SK-N-MC (cell line): ENCODE data around the gene QRICH2.
"Not testable (repeated sequence)": the region's sequence is repeated elsewhere in the genome, so short reads cannot be mapped to it uniquely, and the experiment has no call there.

Source experiments
- EZH2 ChIP-seq: fragments of 200-600 bp; sonication (generic); IDR thresholded peaks from one replicate; pipeline ENCODE4 v1.6.1; 2017; ENCODE audit warnings: antibody characterized with exemption
- FOXP2 ChIP-seq: optimal IDR thresholded peaks from 2 replicates; pipeline ENCODE3; 2011; ENCODE audit warnings: mild to moderate bottlenecking, moderate library complexity; ENCODE audit not compliant: insufficient read depth; ENCODE audit errors: extremely low read length, control extremely low read depth

DNA sequence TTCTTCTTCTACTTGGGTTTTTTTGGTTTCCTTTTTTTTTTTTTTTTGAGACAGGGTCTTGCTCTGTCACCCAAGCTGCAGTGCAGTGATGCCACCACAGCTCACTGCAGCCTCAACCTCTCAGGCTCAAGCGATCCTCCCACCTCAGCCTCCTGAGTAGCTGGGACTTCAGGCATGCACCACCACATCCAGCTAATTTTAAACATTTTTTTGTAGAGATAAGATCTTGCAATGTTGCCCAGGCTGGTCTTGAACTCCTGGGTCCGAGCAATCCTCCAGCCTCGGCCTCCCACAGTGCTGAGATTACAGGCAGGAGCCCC lies 3.0 kb downstream of the QRICH2 start:
- not testable (repeated sequence) for TF ChIP-seq EZH2, FOXP2
